EL (cell line): ENCODE results near the gene NR3C1.

Experiments
- DNase-seq: peaks from one replicate; pipeline ENCODE4 v3.0.0-alpha.2; 2016

Gene NR3C1

DNA sequence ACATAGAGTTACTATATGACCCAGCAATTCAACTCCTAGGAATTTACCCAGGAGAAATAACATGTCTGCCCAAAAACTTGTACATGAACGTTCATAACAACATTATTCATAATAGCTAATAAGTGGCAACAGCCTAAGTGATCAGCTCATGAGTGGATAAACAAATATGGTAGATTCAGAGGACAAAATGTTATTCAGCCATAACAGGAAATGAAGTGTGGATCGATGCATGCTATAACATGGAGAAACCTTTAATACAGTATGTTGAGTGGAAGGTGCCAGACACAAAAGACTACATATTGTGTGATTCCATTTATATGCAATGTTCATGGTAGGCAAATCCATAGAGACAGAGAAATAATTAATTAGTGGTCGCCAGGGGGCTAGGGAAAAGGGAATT lies 22.3 kb upstream of the NR3C1 start:
- no peak for DNase-seq

DNA sequence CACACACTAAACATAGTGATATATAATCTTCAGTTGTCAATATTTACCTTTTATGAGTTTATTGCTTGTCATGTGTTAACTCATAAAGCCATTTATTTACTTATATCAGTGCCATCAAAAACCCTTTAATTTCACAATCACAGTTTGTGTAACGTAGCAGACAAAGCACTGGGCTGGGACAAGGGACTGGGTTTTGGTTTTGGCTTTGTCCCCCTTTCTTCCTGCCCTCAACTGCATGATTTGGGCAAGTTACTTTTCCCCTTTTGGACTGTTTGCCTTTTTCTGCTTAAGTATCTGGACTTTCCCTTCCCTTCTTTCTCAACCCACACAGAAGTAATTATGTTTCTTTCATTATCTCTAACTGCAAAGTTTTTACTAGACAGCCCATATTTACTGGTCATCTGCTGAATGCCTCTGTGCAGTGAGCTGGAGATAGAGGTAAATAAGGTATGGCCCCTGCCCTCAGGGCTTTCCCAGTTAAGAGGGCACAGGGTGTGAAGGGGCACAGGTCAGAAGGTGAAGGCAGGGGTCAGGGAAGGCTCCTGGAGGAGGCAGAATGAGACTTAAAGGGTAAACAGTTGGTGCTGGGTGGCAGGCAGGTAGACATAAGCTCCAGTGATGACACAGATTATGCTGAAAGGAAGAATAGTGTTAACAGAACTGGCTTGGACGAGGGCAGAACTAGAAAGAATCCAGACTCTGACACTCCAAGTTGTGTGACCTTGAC lies 14.8 kb upstream of the NR3C1 start:
- DNase-seq = no peak

DNA sequence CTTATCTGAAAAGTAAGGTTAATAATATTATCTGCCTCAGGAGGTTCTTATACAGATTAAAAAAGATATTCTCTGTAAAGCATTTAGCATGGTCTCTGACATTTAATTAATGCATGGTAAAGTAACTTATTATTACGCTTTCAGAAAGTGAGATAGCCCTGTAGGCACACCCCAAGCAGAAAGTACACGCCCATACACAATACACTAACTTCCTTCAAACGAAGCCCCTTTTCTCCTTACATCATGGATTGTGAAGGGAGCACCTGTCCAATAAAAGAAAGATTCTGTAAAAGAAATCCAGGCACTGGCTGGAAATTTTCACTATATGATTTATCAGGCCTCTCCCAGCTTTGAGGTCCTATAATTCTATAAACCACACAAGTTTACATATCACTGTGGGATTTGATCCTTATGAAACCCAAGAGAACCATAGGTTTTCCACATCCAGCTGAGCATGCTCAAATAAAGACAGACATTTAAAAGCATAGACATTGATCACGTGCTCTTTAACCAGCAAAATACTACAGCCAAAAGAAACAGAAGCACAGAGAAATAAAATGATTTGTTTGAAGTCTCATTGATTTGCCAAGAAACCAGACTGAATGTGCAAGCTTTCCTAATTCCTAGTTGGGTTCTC lies 14.1 kb upstream of the NR3C1 start:
- DNase-seq = no peak

DNA sequence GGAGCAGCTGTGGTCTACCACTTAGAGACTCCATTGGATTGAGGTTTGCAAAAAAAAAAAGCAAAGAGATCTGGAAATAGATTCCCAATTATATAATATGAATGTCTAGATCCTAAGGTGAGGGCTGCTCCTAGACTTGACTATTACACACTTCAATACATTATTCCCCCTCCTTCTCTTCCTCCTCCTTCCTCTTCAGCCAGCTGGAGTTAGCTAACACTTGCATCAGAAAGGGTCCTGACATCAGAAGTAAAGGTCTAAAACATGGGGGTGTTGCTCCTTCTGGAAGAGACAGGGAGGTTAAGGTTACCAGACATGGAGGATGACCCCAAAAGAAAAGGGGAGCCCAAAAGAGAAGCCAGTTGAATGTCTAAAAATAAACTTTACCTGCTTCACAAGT lies 12.9 kb upstream of the NR3C1 start:
- no peak for DNase-seq

DNA sequence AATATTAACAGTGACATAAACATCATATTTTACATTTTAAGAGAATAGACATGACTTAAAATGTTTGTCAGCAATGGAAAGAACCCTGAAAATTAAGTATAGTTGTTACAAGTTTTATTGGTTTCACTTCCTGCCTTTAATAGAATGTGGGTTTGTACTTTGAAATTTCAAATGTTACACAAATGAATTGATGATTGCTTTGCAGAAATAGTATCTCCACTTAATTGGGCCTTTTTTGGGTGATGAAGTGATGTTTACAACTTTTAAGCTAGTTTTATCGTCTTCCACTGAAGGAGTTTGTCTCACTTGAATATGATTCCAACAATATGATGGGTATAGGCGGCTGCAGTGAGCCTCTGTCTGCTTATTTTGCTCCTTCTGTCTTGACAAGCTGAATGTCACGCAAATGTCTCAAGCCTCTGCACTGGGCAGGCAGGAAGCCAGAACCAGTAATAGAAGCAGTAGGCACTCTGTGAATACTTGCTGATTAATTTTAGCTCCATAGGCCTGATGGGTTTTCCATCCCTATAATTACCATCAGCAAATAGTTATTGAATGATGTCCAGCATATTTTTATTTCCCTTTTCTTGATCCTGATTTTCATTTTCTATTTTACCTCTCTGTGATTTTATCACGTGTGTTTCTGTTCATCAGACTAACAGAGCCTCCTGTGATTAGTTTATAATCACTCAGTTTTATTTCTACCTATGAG lies 10.6 kb upstream of the NR3C1 start:
- DNase-seq = no peak

DNA sequence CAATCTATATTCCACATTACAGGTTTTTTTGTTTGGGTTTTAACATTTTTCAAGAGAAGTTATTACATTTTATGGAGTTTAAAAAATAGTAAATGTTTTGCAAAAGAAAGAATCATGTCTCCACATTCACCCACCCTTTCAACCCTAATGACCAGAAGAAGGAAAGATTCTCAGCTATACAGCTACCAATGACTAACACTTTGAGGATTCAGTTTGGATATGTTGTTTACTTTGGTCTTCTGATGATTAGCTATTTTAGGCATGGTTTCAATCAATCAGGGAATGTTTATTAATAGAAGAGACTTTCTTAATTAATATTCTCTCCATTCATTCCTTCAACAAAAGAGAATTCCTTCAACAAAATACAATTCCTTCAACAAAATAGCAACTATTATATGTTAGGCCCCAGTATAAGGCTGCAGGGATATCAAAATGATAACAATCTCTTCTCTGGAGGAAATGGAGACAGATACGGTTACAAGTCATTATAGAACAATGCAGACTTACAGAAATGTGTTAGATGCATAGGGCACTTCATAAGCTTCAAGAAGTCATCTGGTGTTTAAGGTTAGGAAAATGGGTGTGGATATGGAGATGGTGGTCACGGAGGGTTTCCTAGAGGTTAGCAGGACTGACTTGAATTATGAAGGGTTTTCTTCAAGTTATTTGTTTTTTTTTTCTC lies 9.3 kb upstream of the NR3C1 start:
- DNase-seq = peak; percentile 52

DNA sequence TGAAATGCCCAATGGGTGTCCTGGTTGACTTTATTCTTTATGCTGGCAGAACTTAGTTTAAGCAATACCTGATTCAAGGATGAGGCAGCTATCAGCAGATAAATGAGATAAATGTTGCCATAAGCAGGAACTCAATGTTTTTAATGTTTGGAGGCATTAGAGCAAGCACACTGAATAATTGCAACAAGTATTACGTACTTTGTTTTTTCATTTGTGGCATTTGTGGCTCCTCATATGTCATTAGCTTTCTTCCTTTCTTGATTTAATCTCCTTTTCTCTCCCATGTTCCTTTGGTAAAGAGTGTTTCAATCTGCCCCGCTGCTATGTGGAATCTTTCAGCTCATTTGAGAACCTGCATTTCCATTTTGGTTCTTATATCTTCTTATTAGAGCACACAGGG lies 6.4 kb upstream of the NR3C1 start:
- DNase-seq = no peak

DNA sequence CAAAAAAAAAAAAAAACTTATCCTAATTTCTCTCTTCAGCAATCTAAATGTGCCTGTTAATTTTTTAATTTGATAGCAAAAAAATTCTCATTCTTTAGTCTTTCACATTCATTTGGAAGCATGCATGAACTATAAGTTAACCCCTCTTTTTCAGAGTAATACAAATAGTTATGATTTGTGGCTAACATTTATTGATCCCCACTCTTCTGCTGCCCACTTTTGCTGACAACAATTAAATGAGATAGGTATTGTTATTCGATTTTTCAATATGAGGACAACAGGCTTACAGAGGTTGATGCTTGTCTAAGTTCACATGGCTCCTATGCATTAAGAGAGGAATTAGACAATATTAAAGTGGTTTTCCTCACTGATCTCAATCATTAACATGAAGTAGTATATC lies 2.9 kb upstream of the NR3C1 start:
- no peak for DNase-seq

DNA sequence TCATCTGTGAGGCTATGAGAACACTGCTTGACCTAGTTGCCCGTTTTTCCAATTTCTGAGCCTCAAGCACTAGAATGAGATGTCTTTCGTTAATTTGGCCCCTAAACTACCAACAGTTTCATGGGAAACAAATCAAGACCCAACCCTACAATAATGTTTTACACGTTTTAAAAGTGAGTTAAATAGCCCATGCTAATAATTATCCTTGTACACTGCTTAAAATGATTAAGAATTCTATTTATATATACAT lies 2.3 kb upstream of the NR3C1 start:
- DNase-seq = no peak

DNA sequence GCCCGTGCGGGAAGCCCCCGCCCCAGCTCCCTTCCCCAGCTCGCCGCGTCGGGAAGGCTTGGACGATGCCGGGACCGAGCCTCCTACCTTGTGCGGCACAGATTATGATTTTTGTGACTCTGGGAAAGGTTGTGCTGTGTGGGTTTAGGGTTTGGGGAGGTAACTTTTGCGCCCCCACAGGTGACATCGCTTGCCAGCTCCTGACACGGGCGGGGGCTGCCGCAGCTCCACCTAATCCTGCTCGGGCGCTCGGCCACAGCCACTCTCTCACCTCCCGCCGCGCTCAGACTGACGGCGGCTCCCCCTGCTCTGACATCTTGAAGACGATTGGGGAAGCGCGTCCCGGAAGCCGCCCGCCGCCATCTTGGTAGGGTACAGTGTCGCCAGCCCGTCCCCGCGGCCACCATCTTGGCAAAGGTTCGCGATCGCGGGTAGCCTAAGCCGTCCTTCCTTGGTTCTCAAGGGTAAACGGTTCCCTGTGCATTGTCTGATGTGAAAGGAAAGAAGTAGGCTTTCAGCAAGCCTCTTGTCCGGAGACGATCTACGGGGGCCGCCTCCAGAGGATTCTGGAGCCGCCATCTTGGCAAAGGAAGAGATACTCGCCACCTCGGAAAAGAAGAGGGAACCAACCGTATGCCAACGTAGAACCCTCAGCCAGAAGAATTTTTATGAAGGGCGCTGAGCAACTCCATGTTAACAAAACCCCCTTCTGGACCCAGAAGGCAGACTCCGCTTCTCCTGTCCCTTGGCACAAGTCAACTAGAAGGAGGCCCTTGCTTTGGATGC lies 1.8 kb upstream of the NR3C1 start:
- DNase-seq = peak; percentile 81

DNA sequence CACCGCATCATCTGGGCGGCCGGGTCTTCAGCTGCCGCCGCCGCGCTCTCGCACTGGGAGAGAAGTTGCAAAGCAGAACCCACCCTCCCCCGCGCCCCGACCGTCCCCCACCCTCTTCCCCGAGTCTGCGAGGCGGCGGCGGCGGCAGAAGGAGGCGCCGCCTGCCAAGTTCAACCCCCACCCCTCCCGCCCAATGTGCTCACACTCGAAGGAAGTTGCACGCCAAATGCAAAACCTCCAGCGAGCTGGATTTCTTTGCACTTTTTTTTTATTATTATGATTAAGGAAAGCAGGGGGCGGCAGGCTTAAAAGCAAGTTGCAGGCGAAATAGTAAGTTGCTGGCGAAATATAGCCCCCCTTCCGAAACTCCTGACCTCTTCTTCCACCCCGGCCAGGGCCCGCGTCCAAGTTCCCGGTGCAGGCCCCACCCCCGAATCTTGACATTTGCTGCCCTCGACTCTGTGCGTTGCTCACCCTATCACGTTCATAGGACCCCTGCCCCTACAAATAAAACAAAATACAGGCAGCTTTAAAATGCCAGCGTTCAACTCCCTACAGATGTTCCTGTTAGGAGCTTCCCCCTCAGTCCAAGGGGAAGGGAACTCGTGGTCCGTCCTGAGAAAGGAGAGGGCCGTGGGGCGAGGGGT lies 1.1 kb upstream of the NR3C1 start:
- DNase-seq = peak; percentile 88

DNA sequence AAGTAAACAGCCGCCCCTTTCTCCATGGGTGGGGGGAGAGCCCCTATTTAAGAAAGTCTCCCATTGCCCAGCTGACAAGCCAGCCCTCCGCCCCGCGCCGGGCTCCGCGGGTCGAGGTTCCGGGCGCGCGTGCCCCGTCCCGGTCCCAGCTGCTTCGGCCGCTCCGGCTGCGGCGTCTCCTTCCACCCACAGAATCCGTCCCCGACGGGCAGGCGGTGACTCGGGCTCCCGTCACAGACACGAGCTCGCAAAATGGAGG lies 223 bp downstream of the NR3C1 start:
- DNase-seq = no peak

DNA sequence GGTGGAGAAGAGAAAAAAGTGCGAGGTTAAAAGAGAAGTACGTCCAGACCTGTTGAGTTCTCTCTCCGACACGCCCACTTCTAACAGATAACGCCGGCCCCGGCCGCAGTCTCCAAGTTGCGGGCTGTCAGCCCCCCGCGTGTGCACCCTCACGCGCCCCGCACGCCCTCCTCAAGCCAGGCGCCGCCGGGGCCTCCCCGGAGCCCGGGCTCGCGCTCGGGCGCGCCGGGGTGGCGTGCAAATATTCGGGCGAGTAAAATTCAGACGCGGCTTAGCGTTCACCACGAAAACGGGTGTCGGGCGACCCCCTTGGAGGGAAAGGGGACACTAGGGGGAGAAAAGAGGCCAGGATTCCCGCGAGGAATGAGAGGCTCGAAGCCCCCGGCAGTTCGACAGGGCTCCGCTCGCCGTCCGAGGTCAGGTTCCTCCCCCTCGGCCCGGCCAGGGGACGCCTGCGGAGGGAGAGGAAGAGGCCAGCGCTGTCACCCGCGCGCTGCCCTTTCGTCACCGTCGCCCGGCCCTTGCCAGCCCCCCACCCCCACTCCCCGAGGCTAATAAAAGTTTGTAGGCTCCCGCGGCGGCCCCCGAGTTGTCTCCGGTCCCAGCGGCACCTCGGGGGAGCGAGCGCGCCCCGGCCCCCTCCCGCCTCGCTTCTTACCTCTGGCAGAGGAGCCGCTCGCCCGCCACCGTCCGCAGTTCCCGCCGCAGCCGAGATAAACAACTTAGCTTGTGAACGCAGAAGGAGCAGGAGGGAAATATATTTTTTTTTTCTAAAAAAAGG lies 743 bp downstream of the NR3C1 start:
- peak; percentile 54 for DNase-seq

DNA sequence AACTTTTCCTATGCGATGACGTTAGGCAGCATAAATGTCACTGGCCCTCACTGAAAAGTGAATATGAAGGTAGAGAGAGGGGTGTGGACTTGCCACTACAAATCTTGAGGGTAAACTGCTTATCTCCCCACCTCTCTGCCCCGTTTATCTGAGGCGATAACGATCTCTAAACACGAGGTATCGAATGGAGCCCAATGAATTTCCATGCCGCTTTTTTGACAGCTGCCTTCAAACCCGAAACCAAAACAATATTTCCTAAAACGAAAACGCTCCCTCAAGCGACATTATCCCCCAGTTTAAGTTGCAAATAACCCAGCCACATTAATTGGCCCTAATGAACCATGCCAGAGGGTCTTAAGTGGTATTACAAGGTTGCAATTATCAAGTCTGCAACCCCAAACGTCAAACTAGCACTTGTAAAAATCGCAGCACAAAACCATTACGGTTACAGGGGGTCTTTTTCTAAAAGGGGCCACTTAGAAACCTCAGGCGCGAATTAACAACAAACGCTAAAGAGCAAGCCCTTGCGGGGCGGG lies 1.4 kb downstream of the NR3C1 start:
- no peak for DNase-seq

DNA sequence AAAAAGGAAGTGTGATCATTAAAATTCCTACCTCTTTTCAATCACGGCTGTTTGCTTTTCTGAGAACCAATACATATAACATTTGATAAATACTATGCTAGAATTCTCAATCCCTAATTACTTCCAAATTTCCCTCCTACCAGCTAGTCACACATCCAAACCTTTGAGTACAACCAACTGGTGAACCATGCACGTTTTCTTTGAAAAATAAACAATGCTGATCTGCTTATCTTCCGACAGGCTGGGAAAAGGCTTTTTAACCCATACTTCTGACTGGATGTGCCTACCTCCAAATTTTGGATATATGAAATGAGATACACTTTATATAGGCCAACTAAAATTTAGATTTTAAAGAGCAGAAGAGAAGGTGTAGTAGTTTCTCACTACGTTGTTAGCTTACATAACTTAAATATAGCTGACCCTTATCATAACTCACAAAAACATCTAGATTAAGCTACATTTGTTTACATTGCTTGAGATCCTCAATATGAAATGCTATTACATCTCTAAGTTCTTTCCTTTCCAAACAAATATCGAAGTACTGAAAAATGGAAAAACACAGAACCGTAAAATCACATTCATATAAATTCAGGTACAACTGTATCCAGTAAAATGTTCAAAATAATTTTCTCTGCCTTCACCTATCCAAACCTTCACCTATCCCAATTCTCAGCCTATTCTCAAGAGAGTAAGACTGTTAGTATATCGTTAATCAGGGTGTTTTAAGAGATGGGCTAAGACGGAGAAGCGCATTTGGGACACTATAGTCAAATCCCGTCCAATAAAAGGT lies 2.1 kb downstream of the NR3C1 start:
- DNase-seq = no peak

DNA sequence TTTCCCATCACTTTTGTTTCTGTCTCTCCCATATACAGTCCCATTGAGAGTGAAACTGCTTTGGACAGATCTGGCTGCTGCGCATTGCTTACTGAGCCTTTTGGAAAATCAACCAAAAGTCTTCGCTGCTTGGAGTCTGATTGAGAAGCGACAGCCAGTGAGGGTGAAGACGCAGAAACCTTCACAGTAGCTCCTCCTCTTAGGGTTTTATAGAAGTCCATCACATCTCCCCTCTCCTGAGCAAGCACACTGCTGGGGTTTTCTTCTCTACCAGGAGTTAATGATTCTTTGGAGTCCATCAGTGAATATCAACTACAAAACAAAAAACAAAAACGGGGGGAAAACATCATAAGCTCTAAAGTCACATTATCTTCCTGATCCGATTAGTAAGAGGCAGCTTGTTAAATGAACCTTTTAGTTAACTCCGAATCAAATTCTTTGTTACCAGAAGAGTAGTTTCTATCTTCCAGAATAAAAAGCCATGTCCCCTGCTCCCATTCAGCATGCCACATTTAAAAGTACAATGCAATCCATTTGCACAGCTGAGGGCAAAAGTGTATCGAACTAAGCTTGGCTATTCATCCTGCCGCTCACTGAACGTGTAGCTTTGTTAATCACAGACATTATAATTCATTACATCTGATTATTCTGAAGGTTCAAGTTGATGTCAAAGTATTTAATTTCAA lies 2.8 kb downstream of the NR3C1 start:
- no peak for DNase-seq

DNA sequence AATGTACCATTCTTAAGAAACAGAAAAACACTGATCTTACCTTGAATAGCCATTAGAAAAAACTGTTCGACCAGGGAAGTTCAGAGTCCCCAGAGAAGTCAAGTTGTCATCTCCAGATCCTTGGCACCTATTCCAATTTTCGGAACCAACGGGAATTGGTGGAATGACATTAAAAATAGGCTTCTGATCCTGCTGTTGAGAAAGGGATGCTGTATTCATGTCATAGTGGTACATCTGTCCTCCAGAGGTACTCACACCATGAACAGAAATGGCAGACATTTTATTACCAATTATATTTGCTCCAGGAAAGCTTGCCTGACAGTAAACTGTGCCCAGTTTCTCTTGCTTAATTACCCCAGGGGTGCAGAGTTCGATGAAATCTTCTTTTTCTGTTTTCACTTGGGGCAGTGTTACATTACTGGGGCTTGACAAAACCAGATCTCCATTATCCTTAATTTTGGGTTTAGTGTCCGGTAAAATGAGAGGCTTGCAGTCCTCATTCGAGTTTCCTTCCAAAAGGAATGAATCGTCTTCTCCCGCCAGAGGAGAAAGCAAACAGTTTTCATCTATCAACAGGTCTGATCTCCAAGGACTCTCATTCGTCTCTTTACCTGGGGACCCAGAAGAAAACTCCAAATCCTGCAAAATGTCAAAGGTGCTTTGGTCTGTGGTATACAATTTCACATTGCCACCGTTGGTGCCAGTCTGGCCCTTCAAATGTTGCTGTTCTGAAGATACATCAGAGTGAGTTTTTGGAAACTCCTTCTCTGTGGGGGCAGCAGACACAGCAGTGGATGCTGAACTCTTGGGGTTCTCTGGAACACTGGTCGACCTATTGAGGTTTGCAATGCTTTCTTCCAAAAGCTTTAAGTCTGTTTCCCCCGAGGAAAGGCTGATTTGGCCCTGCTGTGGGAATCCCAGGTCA lies 3.6 kb downstream of the NR3C1 start:
- DNase-seq = no peak

DNA sequence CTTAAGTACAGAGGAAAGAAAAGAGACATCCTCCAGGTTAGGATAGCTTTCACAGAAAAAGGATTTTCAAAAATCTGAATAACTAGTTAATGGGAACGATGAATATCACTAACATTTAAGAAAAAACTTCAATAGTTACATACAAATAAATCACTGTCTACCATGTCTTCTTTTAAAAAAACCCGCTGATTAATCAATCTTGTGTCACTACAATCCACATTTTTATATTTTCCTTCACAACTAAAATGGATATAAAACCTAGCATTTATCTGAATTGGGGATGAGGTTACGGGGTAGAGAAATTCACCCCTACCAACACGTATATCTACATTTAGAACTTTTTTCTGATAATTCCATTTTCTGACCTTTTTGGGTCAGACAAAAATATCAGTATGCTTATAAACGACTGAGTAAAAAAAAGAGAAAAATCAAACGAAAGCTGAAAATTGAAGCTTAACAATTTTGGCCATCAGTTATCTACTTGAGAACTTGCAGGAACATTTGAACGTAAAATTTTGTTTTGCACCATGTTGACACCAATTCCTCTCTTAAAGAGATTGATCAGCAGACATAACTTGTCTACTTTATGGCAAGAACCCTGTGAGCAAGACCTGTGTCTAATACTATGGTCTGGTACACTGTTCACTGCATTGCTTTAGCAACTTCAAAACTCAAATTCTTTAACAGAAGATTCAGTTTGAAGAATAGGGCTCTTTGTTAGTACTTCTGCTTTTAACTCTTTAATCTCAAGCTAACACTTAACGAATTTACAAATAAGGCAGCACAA lies 4.8 kb downstream of the NR3C1 start:
- DNase-seq = no peak

DNA sequence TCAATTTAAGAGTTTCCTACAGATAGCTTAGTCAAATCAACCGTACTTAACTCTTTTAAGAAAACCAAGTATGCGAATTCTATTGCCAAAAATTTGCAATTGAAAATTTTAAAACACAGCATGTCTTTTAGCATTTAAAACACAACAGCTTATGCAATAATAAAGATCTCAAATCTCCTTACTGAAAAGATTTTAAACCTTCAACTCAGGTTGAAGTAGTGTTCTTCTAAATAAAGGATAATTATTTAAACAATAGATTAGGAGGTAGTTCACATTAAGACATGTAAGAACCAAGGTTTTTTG lies 5.5 kb downstream of the NR3C1 start:
- DNase-seq = no peak
